Thoracic aorta (tissue), 2 donors: ENCODE data around the gene FKBP11. TPM values are rescaled to one million over a fixed set of nuclear protein-coding genes. Genes with fewer than 3 reads are reported as not detected.

Experiments
- ATAC-seq: fragments of 150-250 bp; one replicate; pipeline ENCODE4 v1.8.0; 2017; ENCODE audit warnings: low read depth; ENCODE audit not compliant: insufficient number of reproducible peaks, low FRiP score
- DNase-seq: peaks from one replicate; pipeline ENCODE4 v3.0.0-alpha.2; 2020; ENCODE audit warnings: low spot score
- H3K27ac ChIP-seq, 2 donors: fragments of 200-600 bp; sonication (generic); 1 replicate in 1 of 2; 2 replicates in 1 of 2; pipeline ENCODE4 v1.5.1; 2016; ENCODE audit warnings: mild to moderate bottlenecking in 2 of 2, moderate library complexity in 2 of 2
- H3K27me3 ChIP-seq: fragments of 200-600 bp; sonication (generic); replicated peaks from 2 replicates; pipeline ENCODE4 v1.6.0; 2016; ENCODE audit warnings: mild to moderate bottlenecking; ENCODE audit not compliant: insufficient read depth
- H3K36me3 ChIP-seq: fragments of 200-600 bp; sonication (generic); one replicate; pipeline ENCODE4 v1.5.1; 2016
- H3K4me1 ChIP-seq, 2 donors: fragments of 200-600 bp; sonication (generic); 1 replicate in 1 of 2; 2 replicates in 1 of 2; pipeline versions ENCODE4 v1.5.1 to v1.6.0; 2016; ENCODE audit warnings: low read depth in 2 of 2, mild to moderate bottlenecking in 1 of 2; ENCODE audit not compliant: control insufficient read depth in 1 of 2
- H3K4me3 ChIP-seq: fragments of 200-600 bp; sonication (generic); 2 replicates; pipeline ENCODE4 v1.5.1; 2016; ENCODE audit warnings: mild to moderate bottlenecking
- H3K9me3 ChIP-seq: fragments of 200-600 bp; sonication (generic); 2 replicates; pipeline ENCODE4 v1.5.1; 2016
- total RNA-seq, 2 donors: library from RNA; depleted of rRNA; stranded (reverse); fragments of >200 nt; gene quantifications; one replicate each; pipeline versions ENCODE4 v1.1.0 to v1.2.3, GENCODE V29; 2016
- TF ChIP-seq, protein P1 (sequence below): fragments of 200-600 bp; sonication (generic); IDR thresholded peaks from one replicate; pipeline ENCODE4 v1.5.1; 2019; ENCODE audit warnings: antibody characterized with exemption

FKBP11 gene
- total RNA-seq, 2 donors from 2014 or later: 19.0 to 22.2 TPM

DNA sequence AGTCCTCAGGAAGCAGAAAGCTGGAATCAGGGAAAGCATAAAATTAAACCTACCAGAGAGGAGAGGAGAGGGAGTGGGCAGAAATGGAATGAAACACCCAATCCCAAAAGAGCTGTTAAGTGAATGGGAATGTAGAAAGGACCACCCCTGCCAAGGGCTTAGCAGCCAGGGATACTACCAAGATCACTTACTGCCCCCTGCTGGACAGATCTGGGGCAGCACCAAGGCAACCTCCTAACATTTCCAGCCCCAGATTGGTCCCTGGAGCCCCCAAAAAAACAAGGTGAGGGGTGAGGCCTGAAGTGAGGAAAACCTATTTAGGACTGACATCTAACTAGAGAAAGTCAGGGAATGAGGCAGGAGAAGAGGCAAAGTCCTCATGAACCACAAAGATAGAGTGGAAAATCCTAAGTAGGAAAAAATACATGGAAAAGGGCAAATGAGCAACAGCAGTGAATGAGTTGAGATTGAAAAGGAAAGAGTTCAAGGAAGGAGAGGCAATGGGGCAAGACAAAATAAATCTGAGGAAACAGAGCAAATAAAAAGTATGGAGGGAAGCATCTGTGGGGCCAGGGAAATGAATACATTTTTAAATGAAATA is 11.2 kb upstream of the FKBP11 start:
- DNase-seq: peak; percentile 47
- no peaks in the 10 kb centered on the region for H3K9me3 ChIP-seq
- TF ChIP-seq, protein P1, sequence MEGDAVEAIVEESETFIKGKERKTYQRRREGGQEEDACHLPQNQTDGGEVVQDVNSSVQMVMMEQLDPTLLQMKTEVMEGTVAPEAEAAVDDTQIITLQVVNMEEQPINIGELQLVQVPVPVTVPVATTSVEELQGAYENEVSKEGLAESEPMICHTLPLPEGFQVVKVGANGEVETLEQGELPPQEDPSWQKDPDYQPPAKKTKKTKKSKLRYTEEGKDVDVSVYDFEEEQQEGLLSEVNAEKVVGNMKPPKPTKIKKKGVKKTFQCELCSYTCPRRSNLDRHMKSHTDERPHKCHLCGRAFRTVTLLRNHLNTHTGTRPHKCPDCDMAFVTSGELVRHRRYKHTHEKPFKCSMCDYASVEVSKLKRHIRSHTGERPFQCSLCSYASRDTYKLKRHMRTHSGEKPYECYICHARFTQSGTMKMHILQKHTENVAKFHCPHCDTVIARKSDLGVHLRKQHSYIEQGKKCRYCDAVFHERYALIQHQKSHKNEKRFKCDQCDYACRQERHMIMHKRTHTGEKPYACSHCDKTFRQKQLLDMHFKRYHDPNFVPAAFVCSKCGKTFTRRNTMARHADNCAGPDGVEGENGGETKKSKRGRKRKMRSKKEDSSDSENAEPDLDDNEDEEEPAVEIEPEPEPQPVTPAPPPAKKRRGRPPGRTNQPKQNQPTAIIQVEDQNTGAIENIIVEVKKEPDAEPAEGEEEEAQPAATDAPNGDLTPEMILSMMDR: peak; percentile 90
- no peak overlapping the region for H3K27ac ChIP-seq
- no peak for ATAC-seq
- peaks cover 54% of the 10 kb centered on the region for H3K36me3 ChIP-seq
- no peaks in the 10 kb centered on the region for H3K27me3 ChIP-seq
- no peaks in the 10 kb centered on the region for H3K4me1 ChIP-seq
- H3K4me3 ChIP-seq: no peak overlapping the region

DNA sequence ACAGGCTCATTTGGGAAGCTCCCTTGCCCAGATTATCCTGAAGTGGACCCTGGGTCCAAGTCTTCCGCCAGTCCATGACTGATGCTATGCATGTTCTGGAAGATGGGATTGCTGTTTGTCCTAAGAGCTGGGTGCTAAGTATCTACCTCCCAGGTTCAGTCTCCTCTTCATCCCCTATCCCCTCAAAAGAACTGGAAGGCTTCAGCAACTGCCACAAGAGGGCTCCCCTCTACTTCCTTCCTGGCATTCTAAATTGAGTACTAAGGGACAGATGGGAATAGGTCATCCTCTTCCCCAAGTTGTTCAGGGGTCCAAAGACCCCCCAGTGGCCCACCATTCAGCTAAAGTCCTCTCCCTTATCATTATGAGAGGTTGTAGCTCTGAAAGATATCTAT is 9.0 kb upstream of the FKBP11 start:
- Histone ChIP-seq H3K4me3 (no peak overlapping the region), H3K27me3 (no peaks in the 10 kb centered on the region), H3K4me1 (no peaks in the 10 kb centered on the region), H3K9me3 (no peaks in the 10 kb centered on the region), H3K27ac (no peak overlapping the region), H3K36me3 (peaks cover 46% of the 10 kb centered on the region)
- ATAC-seq (no peak), DNase-seq (no peak)
- TF ChIP-seq, protein P1: no peak

DNA sequence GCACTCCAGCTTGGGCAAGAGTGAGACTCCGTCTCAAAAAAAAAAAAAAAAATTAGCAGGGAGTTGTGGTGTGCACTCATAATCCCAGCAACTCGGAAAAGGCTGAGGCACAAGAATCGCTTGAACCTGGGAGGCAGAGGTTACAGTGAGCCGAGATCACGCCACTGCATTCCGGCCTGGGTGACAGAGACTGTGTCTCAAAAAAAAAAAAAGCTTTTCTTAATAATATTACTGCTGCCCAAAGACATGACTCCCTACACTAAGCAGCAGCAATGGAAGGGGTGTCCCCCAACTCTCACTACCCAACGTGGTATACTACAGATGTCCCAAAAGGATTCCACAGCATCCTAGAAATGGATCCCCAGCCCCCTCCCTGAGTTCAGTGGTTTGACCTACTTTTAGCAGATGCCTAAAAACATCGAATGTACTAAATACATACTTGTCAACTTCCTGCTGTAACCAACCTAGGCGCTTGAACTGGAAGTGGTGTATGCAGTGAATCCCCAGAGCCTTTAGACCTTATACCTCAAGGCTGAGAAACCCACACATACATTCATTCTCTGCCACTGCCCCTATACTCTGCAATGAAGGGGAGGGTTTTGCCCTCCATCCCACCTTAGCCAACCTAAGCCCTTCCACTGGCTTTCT is 8.5 kb upstream of the FKBP11 start:
- Histone ChIP-seq H3K9me3 (no peaks in the 10 kb centered on the region), H3K4me1 (no peaks in the 10 kb centered on the region), H3K36me3 (peaks cover 45% of the 10 kb centered on the region), H3K27ac (no peak overlapping the region), H3K27me3 (no peaks in the 10 kb centered on the region), H3K4me3 (no peak overlapping the region)
- ATAC-seq (no peak), DNase-seq (no peak)
- TF ChIP-seq, protein P1: no peak

DNA sequence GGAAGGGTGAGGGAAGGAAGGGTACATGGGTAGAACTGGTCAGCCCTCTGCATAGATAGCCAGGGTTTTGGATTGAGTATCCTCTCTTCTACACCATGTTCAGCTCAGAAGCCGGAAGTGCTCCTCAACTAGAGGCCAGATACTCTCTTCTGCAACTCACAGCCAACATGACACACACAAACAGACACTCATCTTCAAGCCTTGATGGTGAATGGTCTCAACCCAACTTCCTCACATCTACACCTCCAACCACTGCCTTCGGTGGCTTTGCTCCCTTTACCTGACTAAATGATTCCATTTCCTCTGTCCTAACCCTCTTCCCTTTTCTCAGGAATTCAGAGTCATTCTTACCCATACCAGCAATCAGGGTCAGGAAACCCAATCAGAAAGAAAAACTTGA is 7.6 kb upstream of the FKBP11 start:
- peaks cover 40% of the 10 kb centered on the region for H3K36me3 ChIP-seq

DNA sequence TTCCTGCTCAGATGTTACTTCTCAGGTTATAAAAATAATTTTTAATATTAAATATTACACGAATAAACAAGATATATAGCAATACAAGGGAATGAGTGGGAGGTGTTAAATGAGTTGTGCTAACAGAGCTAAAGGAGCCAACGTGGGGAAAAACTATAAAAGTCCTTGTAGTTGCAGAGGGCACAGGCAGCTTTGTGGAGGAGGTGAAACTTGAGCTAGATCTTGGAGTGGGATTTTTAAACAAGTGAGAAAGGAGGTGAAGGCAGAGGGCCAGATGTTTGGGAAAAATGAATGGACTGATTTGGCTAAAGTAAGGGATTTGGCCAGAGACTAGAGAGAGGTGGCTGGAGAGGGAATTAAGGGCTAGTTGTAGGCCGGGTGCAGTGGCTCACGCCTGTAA is 5.2 kb upstream of the FKBP11 start:
- no peak overlapping the region for H3K27ac ChIP-seq
- peaks cover 26% of the 10 kb centered on the region for H3K36me3 ChIP-seq
- H3K4me1 ChIP-seq: peaks cover 0 to 5% of the 10 kb centered on the region in 2 donors
- DNase-seq (no peak), ATAC-seq (no peak)
- no peaks in the 10 kb centered on the region for H3K9me3 ChIP-seq
- no peak overlapping the region for H3K4me3 ChIP-seq
- TF ChIP-seq, protein P1: no peak
- H3K27me3 ChIP-seq: no peaks in the 10 kb centered on the region

More for the DNA sequence above, 7.6 kb upstream of the FKBP11 start:
- no peaks in the 10 kb centered on the region for H3K9me3 ChIP-seq
- DNase-seq: no peak
- ATAC-seq: no peak
- H3K4me1 ChIP-seq: no peaks in the 10 kb centered on the region
- H3K27me3 ChIP-seq: no peaks in the 10 kb centered on the region
- no peak overlapping the region for H3K27ac ChIP-seq
- H3K4me3 ChIP-seq: no peak overlapping the region
- TF ChIP-seq, protein P1: no peak
